IMR-90 (cell line): ENCODE data around the gene OR51B2. TPM values are rescaled to one million over a fixed set of nuclear protein-coding genes. Genes with fewer than 3 reads are reported as not detected.

ENCODE experiments used
- ATAC-seq: fragments of 200-7000 bp; cut with Tn5 transposase; 2 replicates; pipeline ENCODE4 v1.9.1; 2020; ENCODE audit warnings: low read depth, mild to moderate bottlenecking, moderate library complexity
- BruUV-seq: library from RNA; stranded (reverse); fragments of 400-500 nt; replicated peaks from 2 replicates; lab custom pipeline; 2021; lab: Mats Ljungman, UMichigan
- CTCF ChIA-PET: fragments of 300-600 bp; formaldehyde crosslinking; extraction: SDS; loops from one replicate; lab custom pipeline; 2021; ENCODE audit warnings: antibody characterized with exemption; lab: Yijun Ruan, JAX
- POLR2A ChIA-PET: fragments of 300-600 bp; sonication (Branson Sonifier 250); formaldehyde crosslinking; loops from one replicate; lab custom pipeline; 2022; ENCODE audit warnings: antibody characterized with exemption; ENCODE audit not compliant: unreplicated experiment; lab: Charles Lee
- DNase-seq: peaks from one replicate; pipeline ENCODE4 v3.0.0; 2013
- H2AFZ ChIP-seq: replicated peaks from 2 replicates; pipeline ENCODE3; 2013; ENCODE audit warnings: low read length, mild to moderate bottlenecking; ENCODE audit not compliant: poor library complexity
- H2AK5ac ChIP-seq: 2 replicates; pipeline ENCODE4 v1.6.1; 2013; ENCODE audit warnings: low read depth, low read length, inconsistent platforms
- H2AK9ac ChIP-seq: replicated peaks from 2 replicates; pipeline ENCODE3; 2013; ENCODE audit warnings: mild to moderate bottlenecking, low read depth, low read length, moderate library complexity; ENCODE audit not compliant: poor library complexity
- H2BK120ac ChIP-seq: 2 replicates; pipeline ENCODE4 v1.6.1; 2013; ENCODE audit warnings: low read depth, low read length, inconsistent platforms
- H2BK15ac ChIP-seq: 3 replicates; pipeline ENCODE4 v1.6.1; 2013; ENCODE audit warnings: low read depth, low read length, inconsistent platforms
- H2BK20ac ChIP-seq: 2 replicates; pipeline ENCODE4 v1.6.1; 2013; ENCODE audit warnings: low read depth, mild to moderate bottlenecking, inconsistent platforms, low read length, moderate library complexity
- H2BK5ac ChIP-seq: 2 replicates; pipeline ENCODE4 v1.6.1; 2013; ENCODE audit warnings: mild to moderate bottlenecking, low read depth, low read length, inconsistent platforms; ENCODE audit not compliant: poor library complexity, severe bottlenecking
- H3K14ac ChIP-seq: replicated peaks from 2 replicates; pipeline ENCODE4 v1.6.1; 2013; ENCODE audit warnings: low read depth, low read length, inconsistent platforms
- H3K18ac ChIP-seq: 2 replicates; pipeline ENCODE4 v1.6.1; 2013; ENCODE audit warnings: low read depth, low read length, control low read depth
- H3K23ac ChIP-seq: 2 replicates; pipeline ENCODE4 v1.6.1; 2013; ENCODE audit warnings: low read depth, low read length, inconsistent platforms
- H3K27ac ChIP-seq: 2 replicates; pipeline ENCODE4 v1.5.1; 2013; ENCODE audit warnings: mild to moderate bottlenecking, control low read depth, low read length; ENCODE audit not compliant: insufficient read depth
- H3K27me3 ChIP-seq: 2 replicates; pipeline ENCODE4 v1.6.1; 2013; ENCODE audit warnings: low read length; ENCODE audit not compliant: control insufficient read depth, insufficient read depth
- H3K36me3 ChIP-seq: 2 replicates; pipeline ENCODE4 v1.6.1; 2013; ENCODE audit warnings: low read length, mixed read lengths; ENCODE audit not compliant: control insufficient read depth, insufficient read depth
- H3K4ac ChIP-seq: 2 replicates; pipeline ENCODE4 v1.6.1; 2013; ENCODE audit warnings: low read depth, low read length, inconsistent platforms
- H3K4me1 ChIP-seq: 2 replicates; pipeline ENCODE4 v1.6.1; 2013; ENCODE audit warnings: low read length, mixed read lengths; ENCODE audit not compliant: control insufficient read depth, insufficient read depth
- H3K4me2 ChIP-seq: 2 replicates; pipeline ENCODE4 v1.6.1; 2013; ENCODE audit warnings: low read depth, mild to moderate bottlenecking, control low read depth, low read length, moderate library complexity
- H3K4me3 ChIP-seq: 2 replicates; pipeline ENCODE4 v1.5.1; 2013; ENCODE audit warnings: low read depth, mild to moderate bottlenecking, control low read depth, low read length, moderate library complexity; ENCODE audit not compliant: insufficient read depth
- H3K56ac ChIP-seq: 2 replicates; pipeline ENCODE4 v1.6.1; 2013; ENCODE audit warnings: low read length, inconsistent platforms; ENCODE audit not compliant: insufficient read depth; ENCODE audit errors: extremely low read depth
- H3K79me1 ChIP-seq, 2 experiments: 2 replicates each; pipeline ENCODE4 v1.6.1; 2013; ENCODE audit warnings: low read length in 2 of 2, inconsistent platforms in 1 of 2, low read depth in 1 of 2
- H3K9ac ChIP-seq: 2 replicates; pipeline ENCODE4 v1.6.1; 2013; ENCODE audit warnings: low read depth, low read length, control low read depth
- H3K9me1 ChIP-seq: 2 replicates; pipeline ENCODE4 v1.6.1; 2013; ENCODE audit warnings: low read length, inconsistent platforms; ENCODE audit not compliant: insufficient read depth
- H3K9me3 ChIP-seq: 2 replicates; pipeline ENCODE4 v1.6.1; 2013; ENCODE audit warnings: low read length; ENCODE audit not compliant: control insufficient read depth, insufficient read depth
- H4K20me1 ChIP-seq: 2 replicates; pipeline ENCODE4 v1.6.1; 2013; ENCODE audit warnings: low read length, inconsistent platforms; ENCODE audit not compliant: insufficient read depth
- H4K5ac ChIP-seq: 2 replicates; pipeline ENCODE4 v1.6.1; 2013; ENCODE audit warnings: mild to moderate bottlenecking, low read depth, low read length, control low read depth
- H4K8ac ChIP-seq, 2 experiments: 2 replicates each; pipeline ENCODE4 v1.6.1; 2013; ENCODE audit warnings: low read depth in 2 of 2, low read length in 2 of 2, control low read depth in 1 of 2, inconsistent platforms in 1 of 2
- H4K91ac ChIP-seq: 2 replicates; pipeline ENCODE4 v1.6.1; 2013; ENCODE audit warnings: low read depth, low read length, inconsistent platforms; ENCODE audit not compliant: insufficient read depth
- CEBPB ChIP-seq: IDR thresholded peaks from 2 replicates; pipeline ENCODE4 v1.6.1; 2012; ENCODE audit warnings: low read depth, low read length, improper control_type of control experiment
- CHD1 ChIP-seq: IDR thresholded peaks from 2 replicates; pipeline ENCODE4 v1.6.1; 2012; ENCODE audit warnings: low read depth, low read length, improper control_type of control experiment
- CTCF ChIP-seq: conservative IDR thresholded peaks from 2 replicates; pipeline ENCODE4 v1.5.1; 2012; ENCODE audit warnings: mild to moderate bottlenecking, low read depth, low read length, improper control_type of control experiment
- ELK1 ChIP-seq: fragments of 150-350 bp; IDR thresholded peaks from 2 replicates; pipeline ENCODE4 v1.6.1; 2016; ENCODE audit warnings: low read depth, mild to moderate bottlenecking, low read length, moderate library complexity, borderline replicate concordance
- FOS ChIP-seq: fragments of 150-350 bp; IDR thresholded peaks from 2 replicates; pipeline ENCODE4 v1.6.1; 2016; ENCODE audit warnings: low read depth, low read length
- MAFK ChIP-seq: IDR thresholded peaks from 2 replicates; pipeline ENCODE4 v1.6.1; 2012; ENCODE audit warnings: low read depth, low read length, improper control_type of control experiment
- MAZ ChIP-seq: IDR thresholded peaks from 2 replicates; pipeline ENCODE4 v1.6.1; 2012; ENCODE audit warnings: low read depth, mild to moderate bottlenecking, low read length, improper control_type of control experiment, moderate library complexity, borderline replicate concordance
- NFE2L2 ChIP-seq: fragments of 150-350 bp; IDR thresholded peaks from 2 replicates; pipeline ENCODE4 v1.6.1; 2016; ENCODE audit warnings: low read depth, mild to moderate bottlenecking, low read length
- POLR2A ChIP-seq: IDR thresholded peaks from 2 replicates; pipeline ENCODE4 v1.6.1; 2012; ENCODE audit warnings: mild to moderate bottlenecking, low read depth, low read length
- RAD21 ChIP-seq: IDR thresholded peaks from 2 replicates; pipeline ENCODE4 v1.6.1; 2012; ENCODE audit warnings: low read length, improper control_type of control experiment
- RFX5 ChIP-seq: IDR thresholded peaks from 2 replicates; pipeline ENCODE4 v1.8.0; 2012; ENCODE audit warnings: low read depth, mild to moderate bottlenecking, low read length, moderate library complexity
- SMC3 ChIP-seq: fragments of 150-350 bp; IDR thresholded peaks from 2 replicates; pipeline ENCODE4 v1.6.1; 2016; ENCODE audit warnings: low read depth, mild to moderate bottlenecking, antibody characterized with exemption, low read length, moderate library complexity
- USF2 ChIP-seq: fragments of 150-350 bp; IDR thresholded peaks from 2 replicates; pipeline ENCODE4 v1.6.1; 2017; ENCODE audit warnings: mild to moderate bottlenecking, antibody characterized with exemption, low read length, low read depth
- WGBS, 2 experiments: methylation state at CpG; one replicate each; pipeline versions ENCODE4 v1.1.5 to v1.1.7; 2013; ENCODE audit warnings: missing lambda C conversion rate in 2 of 2; ENCODE audit not compliant: insufficient read length in 1 of 2; ENCODE audit errors: extremely low coverage in 2 of 2; 5-methylcytosine and 5-hydroxymethylcytosine counted together
- dilution Hi-C: fragments of 300-500 bp; cut with HindIII; formaldehyde crosslinking; loops from one replicate; pipeline ENCODE4 v1.14.3; 2018; ENCODE audit warnings: low sequenced_read_pairs; ENCODE audit not compliant: unreplicated experiment
- in situ Hi-C: fragments of 300-500 bp; cut with MboI; formaldehyde crosslinking; loops from 3 replicates; pipeline ENCODE4 v1.14.3; 2019; ENCODE audit warnings: low sequenced_read_pairs, inconsistent platforms, mixed read lengths
- intact Hi-C: fragments of 100-400 bp; cut with micrococcal nuclease; formaldehyde crosslinking; loops from 2 replicates; pipeline ENCODE4 v1.10.0; 2022
- polyA plus RNA-seq, 3 experiments: library from polyadenylated mRNA; depleted of rRNA; stranded (reverse); fragments of >200 nt; gene quantifications; 2 replicates each; pipeline ENCODE4 v1.2.3, GENCODE V29; 2012; ENCODE audit warnings: low replicate concordance in 1 of 3
- total RNA-seq: library from RNA; depleted of rRNA; stranded (reverse); fragments of >200 nt; gene quantifications from 2 replicates; pipeline ENCODE4 v1.2.3, GENCODE V29; 2012

OR51B2 gene
- total and polyA plus RNA-seq, 2 of the 4 experiments (the other 2 are of a cell fraction) = not detected

- TF ChIP-seq RAD21 (no peak), CHD1 (no peak)
Observed at GRCh38 chr11:5280582-5281102, 43.5 kb downstream of the OR51B2 start (continued).

- peaks cover 7% of the 10 kb centered on the region for H3K9me1 ChIP-seq
- H3K27ac ChIP-seq = peak overlapping the region; percentile 83
- peak overlapping the region; percentile 70; the same call in 1 of the 2 replicates for H3K56ac ChIP-seq
- H2AK9ac ChIP-seq = no peak overlapping the region
- peak overlapping the region; percentile 99 for H3K18ac ChIP-seq
- H3K4ac ChIP-seq = peak overlapping the region; percentile 96
- H4K20me1 ChIP-seq = no peaks in the 10 kb centered on the region
- H2BK20ac ChIP-seq = peak overlapping the region; percentile 97
- H4K5ac ChIP-seq = peak overlapping the region; percentile 99
- H3K14ac ChIP-seq = peak overlapping the region; percentile 92
- H3K4me1 ChIP-seq = peaks cover 14% of the 10 kb centered on the region
- peak overlapping the region; percentile 75 for H2AFZ ChIP-seq
- H4K91ac ChIP-seq = peak overlapping the region; percentile 100
- DNase-seq (no peak), ATAC-seq (no peak)
- in situ Hi-C loops = loop anchor here (10.0 kb wide), 1 partner anchor 85 kb away; no protein-coding TSS in a partner anchor
- H3K9me3 ChIP-seq = no peaks in the 10 kb centered on the region
- no peaks in the 10 kb centered on the region for H3K27me3 ChIP-seq
- no peaks in the 10 kb centered on the region for H3K36me3 ChIP-seq
- peak overlapping the region; percentile 14; the same call in 1 of the 2 replicates for H3K9ac ChIP-seq
- BruUV-seq = no TSS peak
- peak overlapping the region; percentile 83 to 96 for H4K8ac ChIP-seq
- WGBS, 2 experiments = no CpG with 5 or more reads among the region's 4 CpGs
- H3K23ac ChIP-seq = peak overlapping the region; percentile 79
- ChIA-PET CTCF (interaction anchor here (0.6 to 1.1 kb wide), 2 partner anchors 12 to 75 kb away, joined by 3 to 5 read pairs; no protein-coding TSS in a partner anchor), POLR2A (no interaction called here)
- H2BK5ac ChIP-seq = peak overlapping the region; percentile 97
- no peak overlapping the region for H3K4me3 ChIP-seq
- H2AK5ac ChIP-seq = peak overlapping the region; percentile 93
- H3K4me2 ChIP-seq = no peak overlapping the region
- H2BK120ac ChIP-seq = peak overlapping the region; percentile 98
- H2BK15ac ChIP-seq = peak overlapping the region; percentile 99
- dilution Hi-C loops = no loop called here
- intact Hi-C loops = no loop called here
- no peaks in the 10 kb centered on the region for H3K79me1 ChIP-seq
- TF ChIP-seq NFE2L2 = no peak
- TF ChIP-seq CEBPB = no peak
- TF ChIP-seq FOS = no peak
- no peak for TF ChIP-seq ELK1
- TF ChIP-seq MAFK = no peak
- TF ChIP-seq CTCF = no peak
- no peak for TF ChIP-seq SMC3
- TF ChIP-seq USF2 = no peak
- TF ChIP-seq RAD21 = no peak
- TF ChIP-seq POLR2A = no peak
- TF ChIP-seq RFX5 = no peak
- TF ChIP-seq MAZ = no peak
Observed at GRCh38 chr11:5279471-5280090, 44.5 kb downstream of the OR51B2 start.
